Measurements from ENCODE around the gene ZBTB7B.
A peak's percentile ranks its signal among the peaks of the same experiment; 100 is the strongest.

ZBTB7B gene

GRCh38 chr1:154960446-154961136 lies 42.0 kb upstream of the ZBTB7B start:
- no peaks in the 10 kb centered on the region for H3K27me3 ChIP-seq (ENCODE audit: control insufficient read depth, insufficient read depth, low read length)
- peaks cover 32% of the 10 kb centered on the region for H3K36me3 ChIP-seq (ENCODE audit: control insufficient read depth, low read depth, low read length)
- H3K9ac ChIP-seq (ENCODE audit: low read length), result peak overlapping the region; percentile 74
- peak overlapping the region; percentile 88 for H3K4me3 ChIP-seq (ENCODE audit: low read length)
- no peaks in the 10 kb centered on the region for H3K9me3 ChIP-seq (ENCODE audit: control insufficient read depth, low read depth, low read length)
- H3K27ac ChIP-seq (ENCODE audit: low read length), result no peak overlapping the region
- peaks cover 13% of the 10 kb centered on the region for H3K4me1 ChIP-seq (ENCODE audit: control insufficient read depth, low read depth, low read length)

DNA sequence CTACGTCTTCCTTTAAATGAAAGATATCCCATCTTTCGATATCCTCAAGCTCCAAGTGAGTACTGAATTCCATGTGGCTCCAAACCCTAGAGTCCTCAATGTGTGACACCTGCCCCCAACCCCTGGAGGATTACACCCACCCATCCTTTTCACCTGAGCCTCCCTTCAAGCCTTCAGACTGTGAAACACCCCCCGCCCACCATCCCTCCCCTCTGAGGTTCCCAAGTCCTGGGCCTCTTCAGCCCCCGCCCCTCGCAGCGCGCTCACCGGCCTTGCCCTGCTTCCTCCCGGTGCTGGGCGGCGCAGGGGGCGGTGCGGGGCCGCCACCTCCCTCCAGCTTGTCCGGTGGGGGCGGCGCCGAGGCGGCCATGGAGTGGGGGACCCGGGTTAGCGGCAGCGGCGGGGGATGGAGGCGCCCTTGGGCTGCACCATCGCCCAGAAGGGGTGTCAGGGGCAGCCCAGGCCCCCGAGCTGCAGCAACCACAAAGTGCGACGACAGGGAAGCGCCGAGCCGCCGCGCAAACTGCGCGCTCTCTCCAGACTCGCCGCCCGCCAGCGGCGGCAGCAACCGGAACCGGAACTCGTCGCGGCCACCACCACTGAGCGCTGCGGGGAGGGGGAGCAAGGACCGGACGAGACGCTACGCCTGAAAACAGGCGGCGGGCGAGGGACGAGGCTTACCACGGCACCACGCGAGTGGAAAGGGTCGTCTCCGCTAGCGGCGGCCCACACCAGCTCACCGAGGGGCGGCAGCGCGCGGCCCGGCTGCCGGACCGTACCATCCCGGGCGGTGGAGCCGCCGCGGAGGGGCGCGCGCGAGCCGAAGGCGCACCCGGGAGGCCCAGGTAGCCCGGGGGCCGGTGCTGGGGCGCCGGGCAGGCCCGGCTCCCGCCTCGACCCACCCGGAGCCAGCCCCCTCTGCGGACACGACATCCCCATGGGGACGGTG lies 41.1 kb upstream of the ZBTB7B start, which contains the start of gene PYGO2:
Gene PYGO2 (minus strand): TSS at position 576 of the 949 bp plus-strand sequence. CDS start 206 bp downstream, at position 370.
- peaks cover 13% of the 10 kb centered on the region for H3K4me1 ChIP-seq (ENCODE audit: control insufficient read depth, low read depth, low read length)
- H3K4me3 ChIP-seq (ENCODE audit: low read length), result peak within 1 kb of the TSS; percentile 88
- no peak within 1 kb of the TSS for H3K27ac ChIP-seq (ENCODE audit: low read length)
- no peaks in the 10 kb centered on the region for H3K27me3 ChIP-seq (ENCODE audit: control insufficient read depth, insufficient read depth, low read length)
- H3K9ac ChIP-seq (ENCODE audit: low read length), result peak within 1 kb of the TSS; percentile 74
- no peaks in the 10 kb centered on the region for H3K9me3 ChIP-seq (ENCODE audit: control insufficient read depth, low read depth, low read length)
- H3K36me3 ChIP-seq (ENCODE audit: control insufficient read depth, low read depth, low read length), result peaks cover 41% of the 10 kb centered on the region

- H3K27ac ChIP-seq (ENCODE audit: low read length), result no peak overlapping the region
- peaks cover 49% of the 10 kb centered on the region for H3K36me3 ChIP-seq (ENCODE audit: control insufficient read depth, low read depth, low read length)
- H3K27me3 ChIP-seq (ENCODE audit: control insufficient read depth, insufficient read depth, low read length), result no peaks in the 10 kb centered on the region
- peaks cover 5% of the 10 kb centered on the region for H3K4me1 ChIP-seq (ENCODE audit: control insufficient read depth, low read depth, low read length)
- H3K9me3 ChIP-seq (ENCODE audit: control insufficient read depth, low read depth, low read length), result no peaks in the 10 kb centered on the region
- H3K9ac ChIP-seq (ENCODE audit: low read length), result peak overlapping the region; percentile 74
- peak overlapping the region; percentile 88 for H3K4me3 ChIP-seq (ENCODE audit: low read length)
These were observed 40.3 kb upstream of the ZBTB7B start for GRCh38 chr1:154962156-154962749.

- H3K27me3 ChIP-seq (ENCODE audit: control insufficient read depth, insufficient read depth, low read length), result no peaks in the 10 kb centered on the region
- peaks cover 5% of the 10 kb centered on the region for H3K4me1 ChIP-seq (ENCODE audit: control insufficient read depth, low read depth, low read length)
- H3K9me3 ChIP-seq (ENCODE audit: control insufficient read depth, low read depth, low read length), result no peaks in the 10 kb centered on the region
- H3K4me3 ChIP-seq (ENCODE audit: low read length), result peak overlapping the region; percentile 88
- peaks cover 52% of the 10 kb centered on the region for H3K36me3 ChIP-seq (ENCODE audit: control insufficient read depth, low read depth, low read length)
- H3K27ac ChIP-seq (ENCODE audit: low read length), result no peak overlapping the region
- peak overlapping the region; percentile 74 for H3K9ac ChIP-seq (ENCODE audit: low read length)
These were observed 39.7 kb upstream of the ZBTB7B start for GRCh38 chr1:154962795-154963330.

- H3K9ac ChIP-seq (ENCODE audit: low read length), result no peak overlapping the region
These were observed 39.0 kb upstream of the ZBTB7B start for GRCh38 chr1:154963643-154964042.

DNA sequence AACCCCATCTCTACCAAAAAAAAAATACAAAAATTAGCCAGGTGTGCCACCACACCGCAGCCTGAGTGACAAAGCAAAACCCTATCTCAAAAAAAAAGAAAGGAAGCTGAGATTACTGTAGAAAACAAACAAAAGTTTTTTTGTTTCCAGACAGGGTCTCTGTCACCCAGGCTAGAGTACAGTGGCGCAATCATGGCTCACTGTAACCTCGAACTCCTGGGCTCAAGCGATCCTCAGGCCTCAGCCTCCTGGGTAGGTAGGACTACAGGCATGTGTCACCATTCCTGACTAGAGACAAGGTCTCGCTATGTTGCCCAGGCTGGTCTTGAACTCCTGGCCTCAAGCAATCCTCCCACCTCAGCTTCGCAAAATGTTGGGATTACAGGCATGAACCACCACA lies 38.2 kb upstream of the ZBTB7B start:
- no peak overlapping the region for H3K27ac ChIP-seq (ENCODE audit: low read length)

More at GRCh38 chr1:154963643-154964042, 39.0 kb upstream of the ZBTB7B start:
- peaks cover 48% of the 10 kb centered on the region for H3K36me3 ChIP-seq (ENCODE audit: control insufficient read depth, low read depth, low read length)
- no peaks in the 10 kb centered on the region for H3K9me3 ChIP-seq (ENCODE audit: control insufficient read depth, low read depth, low read length)
- H3K27ac ChIP-seq (ENCODE audit: low read length), result no peak overlapping the region
- peaks cover 5% of the 10 kb centered on the region for H3K4me1 ChIP-seq (ENCODE audit: control insufficient read depth, low read depth, low read length)
- H3K27me3 ChIP-seq (ENCODE audit: control insufficient read depth, insufficient read depth, low read length), result no peaks in the 10 kb centered on the region
- H3K4me3 ChIP-seq (ENCODE audit: low read length), result no peak overlapping the region

GRCh38 chr1:154966111-154966510 lies 36.5 kb upstream of the ZBTB7B start:
- H3K9ac ChIP-seq (ENCODE audit: low read length), result no peak overlapping the region
- H3K9me3 ChIP-seq (ENCODE audit: control insufficient read depth, low read depth, low read length), result no peaks in the 10 kb centered on the region
- no peak overlapping the region for H3K27ac ChIP-seq (ENCODE audit: low read length)
- H3K27me3 ChIP-seq (ENCODE audit: control insufficient read depth, insufficient read depth, low read length), result no peaks in the 10 kb centered on the region
- H3K4me3 ChIP-seq (ENCODE audit: low read length), result no peak overlapping the region
- H3K36me3 ChIP-seq (ENCODE audit: control insufficient read depth, low read depth, low read length), result peaks cover 46% of the 10 kb centered on the region
- H3K4me1 ChIP-seq (ENCODE audit: control insufficient read depth, low read depth, low read length), result peaks cover 4% of the 10 kb centered on the region

More for the DNA sequence above, 38.2 kb upstream of the ZBTB7B start:
- peaks cover 5% of the 10 kb centered on the region for H3K4me1 ChIP-seq (ENCODE audit: control insufficient read depth, low read depth, low read length)
- no peaks in the 10 kb centered on the region for H3K9me3 ChIP-seq (ENCODE audit: control insufficient read depth, low read depth, low read length)
- H3K4me3 ChIP-seq (ENCODE audit: low read length), result no peak overlapping the region
- no peak overlapping the region for H3K9ac ChIP-seq (ENCODE audit: low read length)
- no peaks in the 10 kb centered on the region for H3K27me3 ChIP-seq (ENCODE audit: control insufficient read depth, insufficient read depth, low read length)
- peaks cover 46% of the 10 kb centered on the region for H3K36me3 ChIP-seq (ENCODE audit: control insufficient read depth, low read depth, low read length)

- H3K4me1 ChIP-seq (ENCODE audit: control insufficient read depth, low read depth, low read length), result peaks cover 11% of the 10 kb centered on the region
- no peak overlapping the region for H3K9ac ChIP-seq (ENCODE audit: low read length)
- no peaks in the 10 kb centered on the region for H3K27me3 ChIP-seq (ENCODE audit: control insufficient read depth, insufficient read depth, low read length)
- peaks cover 46% of the 10 kb centered on the region for H3K36me3 ChIP-seq (ENCODE audit: control insufficient read depth, low read depth, low read length)
- H3K9me3 ChIP-seq (ENCODE audit: control insufficient read depth, low read depth, low read length), result no peaks in the 10 kb centered on the region
- no peak overlapping the region for H3K4me3 ChIP-seq (ENCODE audit: low read length)
- H3K27ac ChIP-seq (ENCODE audit: low read length), result no peak overlapping the region
These were observed 35.2 kb upstream of the ZBTB7B start for GRCh38 chr1:154967331-154967950.

DNA sequence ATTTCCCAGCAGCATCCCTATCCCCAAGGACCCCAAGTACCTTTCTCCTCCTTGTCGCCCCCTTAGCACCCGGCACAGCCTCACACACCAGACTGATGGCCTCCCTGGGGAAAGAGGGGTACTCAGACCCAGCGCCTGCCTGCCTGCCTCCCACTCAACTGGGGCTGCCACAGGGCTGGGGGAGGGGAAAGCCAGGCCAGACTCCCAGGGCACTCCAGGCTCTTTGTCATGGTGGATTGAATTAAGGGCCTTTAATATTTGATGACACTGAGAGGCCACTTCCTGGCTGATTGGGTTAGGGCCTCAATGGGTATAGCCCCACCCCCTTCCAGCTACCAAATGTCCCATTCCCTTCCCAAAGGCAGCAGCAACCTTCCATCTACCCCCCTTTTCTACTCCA lies 33.9 kb upstream of the ZBTB7B start:
- no peaks in the 10 kb centered on the region for H3K27me3 ChIP-seq (ENCODE audit: control insufficient read depth, insufficient read depth, low read length)
- H3K9me3 ChIP-seq (ENCODE audit: control insufficient read depth, low read depth, low read length), result no peaks in the 10 kb centered on the region
- H3K4me3 ChIP-seq (ENCODE audit: low read length), result peak overlapping the region; percentile 90
- H3K9ac ChIP-seq (ENCODE audit: low read length), result peak overlapping the region; percentile 59
- H3K27ac ChIP-seq (ENCODE audit: low read length), result no peak overlapping the region
- peaks cover 38% of the 10 kb centered on the region for H3K36me3 ChIP-seq (ENCODE audit: control insufficient read depth, low read depth, low read length)
- H3K4me1 ChIP-seq (ENCODE audit: control insufficient read depth, low read depth, low read length), result peaks cover 15% of the 10 kb centered on the region

- Histone ChIP-seq H3K36me3 (ENCODE audit: control insufficient read depth, low read depth, low read length) (peaks cover 32% of the 10 kb centered on the region), H3K27ac (ENCODE audit: low read length) (no peak overlapping the region), H3K9me3 (ENCODE audit: control insufficient read depth, low read depth, low read length) (no peaks in the 10 kb centered on the region), H3K4me3 (ENCODE audit: low read length) (peak overlapping the region; percentile 90), H3K9ac (ENCODE audit: low read length) (peak overlapping the region; percentile 59), H3K4me1 (ENCODE audit: control insufficient read depth, low read depth, low read length) (peaks cover 15% of the 10 kb centered on the region), H3K27me3 (ENCODE audit: control insufficient read depth, insufficient read depth, low read length) (no peaks in the 10 kb centered on the region)
These were observed 33.4 kb upstream of the ZBTB7B start for GRCh38 chr1:154969246-154969645.
